GM12865 (cell line): ENCODE measurements around the gene GNAL.
"Not testable (repeated sequence)": the region's sequence is repeated elsewhere in the genome, so short reads cannot be mapped to it uniquely, and the experiment has no call there.

ENCODE experiments used
- DNase-seq: peaks from one replicate; pipeline ENCODE4 v3.0.0; 2010; ENCODE audit warnings: low read depth
- H3K4me3 ChIP-seq: 2 replicates; pipeline ENCODE4 v1.5.1; 2011; ENCODE audit warnings: mild to moderate bottlenecking, low read depth, low read length, control low read depth
- TF ChIP-seq, protein P1 (sequence below): IDR thresholded peaks from 2 replicates; pipeline ENCODE4 v1.5.1; 2011; ENCODE audit warnings: low read length, control low read depth, low read depth, inconsistent platforms; ENCODE audit not compliant: insufficient read depth; ENCODE audit errors: missing control alignments

The GNAL gene

DNA sequence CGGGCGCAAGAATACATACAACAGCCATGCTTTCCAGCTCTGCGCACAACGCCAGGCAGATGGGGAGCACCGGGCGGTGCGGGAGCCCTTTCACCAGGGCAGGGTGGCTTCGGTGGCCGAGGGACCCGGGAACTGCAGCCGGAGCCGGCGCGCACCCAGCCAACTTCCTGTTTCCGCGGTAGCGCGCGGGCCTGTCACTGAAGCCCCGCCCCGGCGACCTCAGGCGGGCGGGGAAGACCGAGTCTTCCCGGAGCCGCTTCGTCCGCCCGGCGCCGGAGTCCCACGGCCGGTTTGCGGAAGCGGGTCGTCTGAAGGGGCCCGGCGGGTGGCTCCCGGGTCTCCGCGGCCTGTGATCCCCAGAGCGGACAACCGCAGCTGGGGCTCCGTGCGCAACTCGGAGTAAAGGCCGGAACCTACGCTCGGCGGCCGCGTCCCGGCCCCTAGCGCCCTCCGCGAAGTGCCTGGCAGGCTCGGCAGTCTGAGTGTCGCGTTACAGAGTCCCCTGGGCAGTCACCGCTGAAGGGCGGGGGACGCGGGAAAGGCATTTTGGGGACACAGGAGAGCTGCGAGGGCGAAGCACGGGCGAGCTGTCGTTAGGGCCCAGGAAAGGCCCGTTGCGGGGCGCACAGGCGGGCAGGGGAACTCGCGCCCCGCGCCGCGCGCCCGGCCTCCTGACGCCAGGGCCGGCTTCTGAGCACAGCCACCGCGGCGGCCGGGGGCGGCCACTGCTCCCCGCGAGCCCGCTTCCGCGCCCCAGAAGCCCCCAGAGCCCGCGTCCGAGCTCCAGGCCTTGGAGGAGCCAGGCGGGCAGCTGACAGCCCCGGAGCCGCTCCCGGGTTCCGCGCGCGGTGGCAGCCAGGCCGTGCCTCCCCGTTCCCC lies 219.4 kb downstream of the GNAL start, which contains the start of gene MPPE1:
TSS of gene MPPE1 (minus strand) at position 136 of the 879 bp plus-strand sequence. CDS start 11,053 bp downstream, outside the sequence.
- peak; percentile 95 for DNase-seq
- TF ChIP-seq, protein P1, sequence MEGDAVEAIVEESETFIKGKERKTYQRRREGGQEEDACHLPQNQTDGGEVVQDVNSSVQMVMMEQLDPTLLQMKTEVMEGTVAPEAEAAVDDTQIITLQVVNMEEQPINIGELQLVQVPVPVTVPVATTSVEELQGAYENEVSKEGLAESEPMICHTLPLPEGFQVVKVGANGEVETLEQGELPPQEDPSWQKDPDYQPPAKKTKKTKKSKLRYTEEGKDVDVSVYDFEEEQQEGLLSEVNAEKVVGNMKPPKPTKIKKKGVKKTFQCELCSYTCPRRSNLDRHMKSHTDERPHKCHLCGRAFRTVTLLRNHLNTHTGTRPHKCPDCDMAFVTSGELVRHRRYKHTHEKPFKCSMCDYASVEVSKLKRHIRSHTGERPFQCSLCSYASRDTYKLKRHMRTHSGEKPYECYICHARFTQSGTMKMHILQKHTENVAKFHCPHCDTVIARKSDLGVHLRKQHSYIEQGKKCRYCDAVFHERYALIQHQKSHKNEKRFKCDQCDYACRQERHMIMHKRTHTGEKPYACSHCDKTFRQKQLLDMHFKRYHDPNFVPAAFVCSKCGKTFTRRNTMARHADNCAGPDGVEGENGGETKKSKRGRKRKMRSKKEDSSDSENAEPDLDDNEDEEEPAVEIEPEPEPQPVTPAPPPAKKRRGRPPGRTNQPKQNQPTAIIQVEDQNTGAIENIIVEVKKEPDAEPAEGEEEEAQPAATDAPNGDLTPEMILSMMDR: no peak
- H3K4me3 ChIP-seq: peak within 1 kb of the TSS; percentile 87

- H3K4me3 ChIP-seq: peak overlapping the region; percentile 87
- peak; percentile 28 for DNase-seq
- TF ChIP-seq, protein P1: no peak
Measured at GRCh38 chr18:11909061-11909455, 220.0 kb downstream of the GNAL start.

GRCh38 chr18:11909591-11910026 lies 220.5 kb downstream of the GNAL start:
- DNase-seq: peak; percentile 30
- 0 out of 2 replicates have a peak overlapping the region, but pooled peaks have one; percentile 87 for H3K4me3 ChIP-seq
- TF ChIP-seq, protein P1: no peak

- not testable (repeated sequence) for H3K4me3 ChIP-seq, DNase-seq
Measured at GRCh38 chr18:11916880-11917279, 227.8 kb downstream of the GNAL start.

DNA sequence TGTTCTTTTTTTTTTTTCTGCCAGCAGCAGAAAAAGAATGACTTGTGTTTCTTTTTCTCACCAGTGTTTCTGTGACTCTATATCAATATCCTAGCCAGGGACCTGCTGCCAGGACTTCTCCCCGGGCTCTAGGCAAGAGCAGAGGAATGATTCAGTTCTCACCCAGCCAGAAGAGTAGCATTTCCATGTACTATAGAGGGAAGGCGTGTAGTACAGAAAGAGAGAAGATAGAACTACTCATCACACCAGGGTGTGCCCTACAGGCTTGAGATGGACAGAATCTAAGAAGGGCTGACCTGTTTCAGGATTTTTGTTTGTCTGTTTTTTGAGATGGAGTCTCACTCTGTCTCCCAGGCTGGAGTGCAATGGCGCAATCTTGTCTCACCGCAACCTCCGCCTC lies 230.5 kb downstream of the GNAL start:
- DNase-seq: not testable (repeated sequence)

GRCh38 chr18:11923450-11923849 lies 234.4 kb downstream of the GNAL start:
- DNase-seq: no peak
- H3K4me3 ChIP-seq: no peak overlapping the region
- TF ChIP-seq, protein P1: no peak

More for the DNA sequence above, 230.5 kb downstream of the GNAL start:
- H3K4me3 ChIP-seq: not testable (repeated sequence)

DNA sequence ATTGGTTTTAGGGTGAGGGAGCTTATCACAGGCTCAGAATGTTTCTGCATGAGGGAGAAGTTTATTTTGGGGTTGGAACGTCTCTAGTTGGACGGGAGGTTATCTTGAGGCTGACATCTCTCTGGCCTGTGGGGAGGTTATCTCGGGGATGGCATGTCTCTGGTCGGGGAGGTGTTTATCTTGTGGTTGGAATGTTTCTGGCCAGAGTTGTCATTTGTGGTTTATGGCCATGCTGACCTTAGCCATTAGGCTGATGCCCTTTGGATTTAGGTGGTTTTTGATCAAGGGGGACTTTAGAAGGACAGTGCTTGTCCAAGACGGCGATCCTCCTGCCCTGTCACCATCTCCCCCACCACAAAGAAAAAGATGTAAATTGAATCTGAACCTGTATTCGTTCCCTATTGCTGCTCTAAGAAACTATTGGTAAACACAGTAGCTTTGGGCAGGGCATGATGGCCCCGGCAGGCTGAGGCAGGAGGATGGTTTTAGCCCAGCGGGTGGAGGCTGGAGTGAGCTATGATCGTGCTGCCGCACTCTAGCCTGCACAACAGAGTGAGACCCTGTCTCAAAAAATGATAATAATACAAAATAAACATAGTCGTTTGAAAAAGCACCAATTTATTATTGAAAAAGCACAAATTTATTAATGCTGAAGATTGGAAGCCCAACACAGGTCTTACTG lies 236.9 kb downstream of the GNAL start:
- no peak for DNase-seq
- H3K4me3 ChIP-seq: no peak overlapping the region
- TF ChIP-seq, protein P1: no peak
